HG03159 (cell line): Measurements from ENCODE around the gene LYST.
"Not testable (repeated sequence)": the region's sequence is repeated elsewhere in the genome, so short reads cannot be mapped to it uniquely, and the experiment has no call there.

Experiments
- ATAC-seq: cut with Tn5 transposase; IDR thresholded peaks from one replicate; pipeline ENCODE4 v1.9.1; 2021; ENCODE audit warnings: mild to moderate bottlenecking, moderate library complexity; ENCODE audit not compliant: unreplicated experiment

LYST gene

GRCh38 chr1:235866205-235866912, at the start of gene LYST:
TSS of gene LYST (minus strand) at chr1:235866906. CDS start at chr1:235830417, 36,489 bp downstream.
- peak; percentile 43 for ATAC-seq

- not testable (repeated sequence) for ATAC-seq
These were observed 48.8 kb upstream of the LYST start for GRCh38 chr1:235915489-235915888.

GRCh38 chr1:235913311-235913710, 46.6 kb upstream of the LYST start:
- no peak for ATAC-seq

- no peak for ATAC-seq
These were observed 45.2 kb upstream of the LYST start for GRCh38 chr1:235911876-235912275.

- no peak for ATAC-seq
These were observed 44.6 kb upstream of the LYST start for GRCh38 chr1:235911300-235911662.

- ATAC-seq = no peak
These were observed 43.9 kb upstream of the LYST start for GRCh38 chr1:235910357-235911299.

GRCh38 chr1:235908742-235909520, 42.2 kb upstream of the LYST start:
- no peak for ATAC-seq

- no peak for ATAC-seq
These were observed 41.2 kb upstream of the LYST start for GRCh38 chr1:235907897-235908240.

GRCh38 chr1:235907187-235907896, 40.6 kb upstream of the LYST start:
- no peak for ATAC-seq

- no peak for ATAC-seq
These were observed 39.7 kb upstream of the LYST start for GRCh38 chr1:235906436-235906835.

- ATAC-seq = not testable (repeated sequence)
These were observed 37.1 kb upstream of the LYST start for GRCh38 chr1:235903809-235904208.

- no peak for ATAC-seq
These were observed 36.2 kb upstream of the LYST start for GRCh38 chr1:235902677-235903542.

GRCh38 chr1:235901461-235901860, 34.8 kb upstream of the LYST start:
- ATAC-seq = no peak

- ATAC-seq = no peak
These were observed 31.4 kb upstream of the LYST start for GRCh38 chr1:235898126-235898525.

- no peak for ATAC-seq
These were observed 27.1 kb upstream of the LYST start for GRCh38 chr1:235893840-235894239.

GRCh38 chr1:235892734-235893413, 26.2 kb upstream of the LYST start:
- ATAC-seq = no peak

- no peak for ATAC-seq
These were observed 25.5 kb upstream of the LYST start for GRCh38 chr1:235892202-235892601.

GRCh38 chr1:235888119-235888643, 21.5 kb upstream of the LYST start:
- ATAC-seq = peak; percentile 77

GRCh38 chr1:235887676-235888075, 21.0 kb upstream of the LYST start:
- ATAC-seq = peak; percentile 30
